GM19351 (cell line): ENCODE results near the gene BEND3.
"Not testable (repeated sequence)": the region's sequence is repeated elsewhere in the genome, so short reads cannot be mapped to it uniquely, and the experiment has no call there.

Experiments
- ATAC-seq: cut with Tn5 transposase; IDR thresholded peaks from one replicate; pipeline ENCODE4 v1.9.1; 2021; ENCODE audit warnings: mild to moderate bottlenecking, moderate library complexity; ENCODE audit not compliant: unreplicated experiment

BEND3 gene

GRCh38 chr6:107121964-107122495, 6.7 kb upstream of the BEND3 start:
- ATAC-seq: no peak

- ATAC-seq: no peak
Observed at GRCh38 chr6:107121266-107121665, 6.0 kb upstream of the BEND3 start.

GRCh38 chr6:107120404-107120803, 5.1 kb upstream of the BEND3 start:
- no peak for ATAC-seq

- no peak for ATAC-seq
Observed at GRCh38 chr6:107118976-107119375, 3.7 kb upstream of the BEND3 start.

GRCh38 chr6:107118540-107118939, 3.2 kb upstream of the BEND3 start:
- ATAC-seq: not testable (repeated sequence)

- ATAC-seq: no peak
Observed at GRCh38 chr6:107116931-107117330, 1.6 kb upstream of the BEND3 start.

- peak; percentile 28 for ATAC-seq
Observed at GRCh38 chr6:107116328-107116892, 1.1 kb upstream of the BEND3 start.

- ATAC-seq: no peak
Observed at GRCh38 chr6:107115695-107116327, 496 bp upstream of the BEND3 start.

GRCh38 chr6:107114213-107114925, 946 bp downstream of the BEND3 start:
- peak; percentile 59 for ATAC-seq

GRCh38 chr6:107110200-107110599, 5.1 kb downstream of the BEND3 start:
- ATAC-seq: no peak

GRCh38 chr6:107108201-107108890, 7.0 kb downstream of the BEND3 start:
- no peak for ATAC-seq

GRCh38 chr6:107107791-107108190, 7.5 kb downstream of the BEND3 start:
- no peak for ATAC-seq

- no peak for ATAC-seq
Observed at GRCh38 chr6:107106165-107106564, 9.2 kb downstream of the BEND3 start.

- no peak for ATAC-seq
Observed at GRCh38 chr6:107105511-107106116, 9.7 kb downstream of the BEND3 start.

- ATAC-seq: no peak
Observed at GRCh38 chr6:107103082-107103481, 12.2 kb downstream of the BEND3 start.

- no peak for ATAC-seq
Observed at GRCh38 chr6:107102414-107102805, 12.9 kb downstream of the BEND3 start.

- ATAC-seq: no peak
Observed at GRCh38 chr6:107101686-107102413, 13.5 kb downstream of the BEND3 start.

- no peak for ATAC-seq
Observed at GRCh38 chr6:107101211-107101610, 14.1 kb downstream of the BEND3 start.

GRCh38 chr6:107098436-107099307, 16.6 kb downstream of the BEND3 start:
- no peak for ATAC-seq
